SK-N-SH (cell line): ENCODE measurements around the gene AMDHD1. TPM values are rescaled to one million over a fixed set of nuclear protein-coding genes. Genes with fewer than 3 reads are reported as not detected.

Source experiments
- CTCF ChIA-PET: fragments of 300-600, 350-600 bp; formaldehyde crosslinking; extraction: SDS; loops from one replicate; lab custom pipeline; 2021; lab: Yijun Ruan, JAX
- POLR2A ChIA-PET: fragments of 350-600 bp; sonication (Branson Sonifier 250); formaldehyde crosslinking; extraction: SDS; loops from one replicate; lab custom pipeline; 2020; ENCODE audit warnings: antibody characterized with exemption, inconsistent platforms; lab: Yijun Ruan, JAX
- DNase-seq: peaks from one replicate; pipeline ENCODE4 v3.0.0; 2012
- H2AFZ ChIP-seq: fragments of 200-600 bp; sonication (generic); 2 replicates; pipeline ENCODE4 v1.8.1; 2016; ENCODE audit warnings: antibody characterized with exemption, mild to moderate bottlenecking, low read depth
- H3F3A ChIP-seq: fragments of 200-600 bp; sonication (generic); replicated peaks from 2 replicates; pipeline ENCODE3; 2016; ENCODE audit warnings: antibody characterized with exemption, mild to moderate bottlenecking; ENCODE audit not compliant: insufficient read depth
- H3K27ac ChIP-seq, 2 experiments: fragments of 200-500 bp in 1 of 2; fragments of 200-600 bp in 1 of 2; sonication (Bioruptor generic) in 1 of 2; sonication (generic), shearing (Covaris generic) in 1 of 2; 2 replicates each; pipeline versions ENCODE4 v1.5.1 to v1.6.1; 2014 to 2016; ENCODE audit warnings: low read depth in 2 of 2, inconsistent platforms in 1 of 2, low read length in 1 of 2, mild to moderate bottlenecking in 1 of 2, mixed read lengths in 1 of 2
- H3K27me3 ChIP-seq: fragments of 200-600 bp; sonication (generic), shearing (Covaris generic); 2 replicates; pipeline ENCODE4 v1.6.1; 2016; ENCODE audit warnings: mixed run types; ENCODE audit not compliant: insufficient read depth
- H3K36me3 ChIP-seq, 2 experiments: fragments of 200-500 bp in 1 of 2; fragments of 200-600 bp in 1 of 2; sonication (Bioruptor generic) in 1 of 2; sonication (generic) in 1 of 2; replicated peaks in 1 of 2; 2 replicates each; pipeline versions ENCODE3 to v1.5.1; 2014 to 2016; ENCODE audit warnings: low read length in 1 of 2, mild to moderate bottlenecking in 1 of 2; ENCODE audit not compliant: insufficient read depth in 2 of 2, control insufficient read depth in 1 of 2
- H3K4me1 ChIP-seq, 2 experiments: fragments of 200-500 bp in 1 of 2; fragments of 200-600 bp in 1 of 2; sonication (Bioruptor generic) in 1 of 2; sonication (generic), shearing (Covaris generic) in 1 of 2; 2 replicates each; pipeline versions ENCODE4 v1.5.1 to v1.6.1; 2014 to 2016; ENCODE audit warnings: low read depth in 1 of 2, low read length in 1 of 2, mixed run types in 1 of 2; ENCODE audit not compliant: insufficient read depth in 2 of 2, control insufficient read depth in 1 of 2
- H3K4me2 ChIP-seq: fragments of 200-600 bp; sonication (generic), shearing (Covaris generic); 2 replicates; pipeline ENCODE4 v1.6.1; 2017; ENCODE audit warnings: mixed run types
- H3K4me3 ChIP-seq, 2 experiments: fragments of 200-500 bp in 1 of 2; fragments of 200-600 bp in 1 of 2; sonication (Bioruptor generic) in 1 of 2; sonication (generic), shearing (Covaris generic) in 1 of 2; 2 replicates each; pipeline versions ENCODE4 v1.5.1 to v1.8.1; 2014 to 2016; ENCODE audit warnings: low read depth in 2 of 2, inconsistent platforms in 1 of 2, low read length in 1 of 2, mild to moderate bottlenecking in 1 of 2, mixed read lengths in 1 of 2, moderate library complexity in 1 of 2
- H3K79me2 ChIP-seq: fragments of 200-600 bp; sonication (generic); 2 replicates; pipeline ENCODE4 v1.8.1; 2017; ENCODE audit warnings: mild to moderate bottlenecking; ENCODE audit not compliant: insufficient read depth
- H3K9ac ChIP-seq: fragments of 200-600 bp; sonication (generic); 2 replicates; pipeline ENCODE4 v1.6.1; 2017; ENCODE audit warnings: mixed run types
- H3K9me2 ChIP-seq: fragments of 200-600 bp; sonication (generic); 2 replicates; pipeline ENCODE4 v1.6.1; 2017; ENCODE audit warnings: mixed run types
- H3K9me3 ChIP-seq: fragments of 200-600 bp; sonication (generic); 2 replicates; pipeline ENCODE4 v1.6.1; 2017; ENCODE audit warnings: mixed run types, mild to moderate bottlenecking, moderate library complexity
- H4K20me1 ChIP-seq: fragments of 200-600 bp; sonication (generic); 2 replicates; pipeline ENCODE4 v1.6.1; 2017; ENCODE audit warnings: mild to moderate bottlenecking, mixed run types; ENCODE audit not compliant: insufficient read depth
- CTCF ChIP-seq: fragments of 200-600 bp; sonication (generic); IDR thresholded peaks from 2 replicates; pipeline ENCODE4 v1.6.1; 2017; ENCODE audit warnings: antibody characterized with exemption, mild to moderate bottlenecking, moderate library complexity
- FOXM1 ChIP-seq: IDR thresholded peaks from 2 replicates; pipeline ENCODE4 v1.4.0; 2012; ENCODE audit warnings: low read depth, mild to moderate bottlenecking
- GATA2 ChIP-seq: sonication (generic); formaldehyde crosslinking; IDR thresholded peaks from 2 replicates; pipeline ENCODE4 v1.5.0; 2020; ENCODE audit warnings: mild to moderate bottlenecking, missing genetic modification reagents
- MXI1 ChIP-seq: IDR thresholded peaks from 2 replicates; pipeline ENCODE4 v1.6.1; 2012; ENCODE audit warnings: mild to moderate bottlenecking, low read depth, low read length, improper control_type of control experiment
- NFIC ChIP-seq: IDR thresholded peaks from 2 replicates; pipeline ENCODE4 v1.4.0; 2012; ENCODE audit warnings: borderline replicate concordance
- NRF1 ChIP-seq: IDR thresholded peaks from 2 replicates; pipeline ENCODE4 v1.6.1; 2012; ENCODE audit warnings: low read depth, mild to moderate bottlenecking, low read length
- POLR2AphosphoS5 ChIP-seq: IDR thresholded peaks from 2 replicates; pipeline ENCODE4 v1.6.1; 2012; ENCODE audit warnings: low read depth, low read length
- RAD21 ChIP-seq: IDR thresholded peaks from 2 replicates; pipeline ENCODE4 v1.6.1; 2012; ENCODE audit warnings: mild to moderate bottlenecking, low read length
- RCOR1 ChIP-seq: fragments of 150-350 bp; IDR thresholded peaks from 2 replicates; pipeline ENCODE4 v1.6.1; 2017; ENCODE audit warnings: antibody characterized with exemption, low read length
- RFX5 ChIP-seq: IDR thresholded peaks from 2 replicates; pipeline ENCODE4 v1.6.1; 2012; ENCODE audit warnings: mild to moderate bottlenecking, improper control_type of control experiment, low read length
- SMC3 ChIP-seq: IDR thresholded peaks from 2 replicates; pipeline ENCODE4 v1.6.1; 2012; ENCODE audit warnings: low read depth, low read length, improper control_type of control experiment
- USF2 ChIP-seq: fragments of 150-350 bp; IDR thresholded peaks from 2 replicates; pipeline ENCODE4 v1.6.1; 2017; ENCODE audit warnings: antibody characterized with exemption, low read length, low read depth, borderline replicate concordance
- YY1 ChIP-seq: IDR thresholded peaks from 2 replicates; pipeline ENCODE4 v1.4.0; 2012; ENCODE audit warnings: low read depth, mild to moderate bottlenecking
- WGBS: methylation state at CpG from one replicate; pipeline ENCODE4 v1.1.6; 2017; ENCODE audit warnings: low lambda C conversion rate; 5-methylcytosine and 5-hydroxymethylcytosine counted together
- polyA plus RNA-seq, 3 experiments: library from polyadenylated mRNA; depleted of rRNA; stranded (reverse); fragments of >200 nt; gene quantifications; 2 replicates each; pipeline ENCODE4 v1.2.3, GENCODE V29; 2012
- TF ChIP-seq, protein P1 (sequence below): IDR thresholded peaks from 2 replicates; pipeline ENCODE4; 2012
- TF ChIP-seq, protein P2 (sequence below): fragments of 150-350 bp; IDR thresholded peaks from 2 replicates; pipeline ENCODE4 v1.6.1; 2016; ENCODE audit warnings: mild to moderate bottlenecking, low read depth, low read length

The AMDHD1 gene
- polyA plus RNA-seq, 1 of the 3 experiments (the other 2 are of a cell fraction): 0.07 TPM

- H3K9me3 ChIP-seq: no peaks in the 10 kb centered on the region
- H3K27ac ChIP-seq: no peak overlapping the region
- H3K9ac ChIP-seq: no peak overlapping the region
- DNase-seq: no peak
- H2AFZ ChIP-seq: no peak overlapping the region
- H3K4me3 ChIP-seq: no peak overlapping the region
- no peaks in the 10 kb centered on the region; the same call in 1 of the 2 replicates for H3K27me3 ChIP-seq
- H3K79me2 ChIP-seq: no peaks in the 10 kb centered on the region
- no peak overlapping the region for H3K4me2 ChIP-seq
- no peaks in the 10 kb centered on the region for H3K9me2 ChIP-seq
- H3F3A ChIP-seq: no peaks in the 10 kb centered on the region
- 60% methylated on average over 5 of the region's 5 CpGs for WGBS
- H3K36me3 ChIP-seq: no peaks in the 10 kb centered on the region
- H3K4me1 ChIP-seq: no peaks in the 10 kb centered on the region
- POLR2A ChIA-PET: no interaction called here
- TF ChIP-seq, protein P1, sequence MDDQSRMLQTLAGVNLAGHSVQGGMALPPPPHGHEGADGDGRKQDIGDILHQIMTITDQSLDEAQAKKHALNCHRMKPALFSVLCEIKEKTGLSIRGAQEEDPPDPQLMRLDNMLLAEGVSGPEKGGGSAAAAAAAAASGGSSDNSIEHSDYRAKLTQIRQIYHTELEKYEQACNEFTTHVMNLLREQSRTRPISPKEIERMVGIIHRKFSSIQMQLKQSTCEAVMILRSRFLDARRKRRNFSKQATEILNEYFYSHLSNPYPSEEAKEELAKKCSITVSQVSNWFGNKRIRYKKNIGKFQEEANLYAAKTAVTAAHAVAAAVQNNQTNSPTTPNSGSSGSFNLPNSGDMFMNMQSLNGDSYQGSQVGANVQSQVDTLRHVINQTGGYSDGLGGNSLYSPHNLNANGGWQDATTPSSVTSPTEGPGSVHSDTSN: no peak
- TF ChIP-seq POLR2AphosphoS5: no peak
- no peak for TF ChIP-seq MXI1
- TF ChIP-seq, protein P2, sequence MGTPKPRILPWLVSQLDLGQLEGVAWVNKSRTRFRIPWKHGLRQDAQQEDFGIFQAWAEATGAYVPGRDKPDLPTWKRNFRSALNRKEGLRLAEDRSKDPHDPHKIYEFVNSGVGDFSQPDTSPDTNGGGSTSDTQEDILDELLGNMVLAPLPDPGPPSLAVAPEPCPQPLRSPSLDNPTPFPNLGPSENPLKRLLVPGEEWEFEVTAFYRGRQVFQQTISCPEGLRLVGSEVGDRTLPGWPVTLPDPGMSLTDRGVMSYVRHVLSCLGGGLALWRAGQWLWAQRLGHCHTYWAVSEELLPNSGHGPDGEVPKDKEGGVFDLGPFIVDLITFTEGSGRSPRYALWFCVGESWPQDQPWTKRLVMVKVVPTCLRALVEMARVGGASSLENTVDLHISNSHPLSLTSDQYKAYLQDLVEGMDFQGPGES: no peak
- no peak for TF ChIP-seq CTCF
- TF ChIP-seq FOXM1: no peak
- no peak for TF ChIP-seq RCOR1
- TF ChIP-seq YY1: no peak
- TF ChIP-seq RFX5: no peak
- no peak for TF ChIP-seq NFIC
- no peak for TF ChIP-seq GATA2 (CRISPR knock-in tag)
- TF ChIP-seq USF2: no peak
- no peak for TF ChIP-seq SMC3
- TF ChIP-seq NRF1: no peak
- no peak for TF ChIP-seq RAD21
- CTCF ChIA-PET: interaction anchor here (1.6 to 1.7 kb wide), 3 partner anchors 16 to 60 kb away, joined by 5 to 9 read pairs (median 5); no protein-coding TSS in a partner anchor
- H4K20me1 ChIP-seq: no peaks in the 10 kb centered on the region
These were observed 35.2 kb downstream of the AMDHD1 start for GRCh38 chr12:95978351-95978750.
